IMR-90 (cell line): ENCODE data around the gene LGALS1. TPM values are rescaled to one million over a fixed set of nuclear protein-coding genes. Genes with fewer than 3 reads are reported as not detected.

Source experiments
- ATAC-seq: fragments of 200-7000 bp; cut with Tn5 transposase; 2 replicates; pipeline ENCODE4 v1.9.1; 2020; ENCODE audit warnings: low read depth, mild to moderate bottlenecking, moderate library complexity
- BruUV-seq: library from RNA; stranded (reverse); fragments of 400-500 nt; replicated peaks from 2 replicates; lab custom pipeline; 2021; lab: Mats Ljungman, UMichigan
- CTCF ChIA-PET: fragments of 300-600 bp; formaldehyde crosslinking; extraction: SDS; loops from one replicate; lab custom pipeline; 2021; ENCODE audit warnings: antibody characterized with exemption; lab: Yijun Ruan, JAX
- POLR2A ChIA-PET: fragments of 300-600 bp; sonication (Branson Sonifier 250); formaldehyde crosslinking; loops from one replicate; lab custom pipeline; 2022; ENCODE audit warnings: antibody characterized with exemption; ENCODE audit not compliant: unreplicated experiment; lab: Charles Lee
- DNase-seq: peaks from one replicate; pipeline ENCODE4 v3.0.0; 2013
- H2AFZ ChIP-seq: replicated peaks from 2 replicates; pipeline ENCODE3; 2013; ENCODE audit warnings: low read length, mild to moderate bottlenecking; ENCODE audit not compliant: poor library complexity
- H2AK5ac ChIP-seq: 2 replicates; pipeline ENCODE4 v1.6.1; 2013; ENCODE audit warnings: low read depth, low read length, inconsistent platforms
- H2AK9ac ChIP-seq: replicated peaks from 2 replicates; pipeline ENCODE3; 2013; ENCODE audit warnings: mild to moderate bottlenecking, low read depth, low read length, moderate library complexity; ENCODE audit not compliant: poor library complexity
- H2BK120ac ChIP-seq: 2 replicates; pipeline ENCODE4 v1.6.1; 2013; ENCODE audit warnings: low read depth, low read length, inconsistent platforms
- H2BK15ac ChIP-seq: 3 replicates; pipeline ENCODE4 v1.6.1; 2013; ENCODE audit warnings: low read depth, low read length, inconsistent platforms
- H2BK20ac ChIP-seq: 2 replicates; pipeline ENCODE4 v1.6.1; 2013; ENCODE audit warnings: low read depth, mild to moderate bottlenecking, inconsistent platforms, low read length, moderate library complexity
- H2BK5ac ChIP-seq: 2 replicates; pipeline ENCODE4 v1.6.1; 2013; ENCODE audit warnings: mild to moderate bottlenecking, low read depth, low read length, inconsistent platforms; ENCODE audit not compliant: poor library complexity, severe bottlenecking
- H3K14ac ChIP-seq: replicated peaks from 2 replicates; pipeline ENCODE4 v1.6.1; 2013; ENCODE audit warnings: low read depth, low read length, inconsistent platforms
- H3K18ac ChIP-seq: 2 replicates; pipeline ENCODE4 v1.6.1; 2013; ENCODE audit warnings: low read depth, low read length, control low read depth
- H3K23ac ChIP-seq: 2 replicates; pipeline ENCODE4 v1.6.1; 2013; ENCODE audit warnings: low read depth, low read length, inconsistent platforms
- H3K27ac ChIP-seq: 2 replicates; pipeline ENCODE4 v1.5.1; 2013; ENCODE audit warnings: mild to moderate bottlenecking, control low read depth, low read length; ENCODE audit not compliant: insufficient read depth
- H3K27me3 ChIP-seq: 2 replicates; pipeline ENCODE4 v1.6.1; 2013; ENCODE audit warnings: low read length; ENCODE audit not compliant: control insufficient read depth, insufficient read depth
- H3K36me3 ChIP-seq: 2 replicates; pipeline ENCODE4 v1.6.1; 2013; ENCODE audit warnings: low read length, mixed read lengths; ENCODE audit not compliant: control insufficient read depth, insufficient read depth
- H3K4ac ChIP-seq: 2 replicates; pipeline ENCODE4 v1.6.1; 2013; ENCODE audit warnings: low read depth, low read length, inconsistent platforms
- H3K4me1 ChIP-seq: 2 replicates; pipeline ENCODE4 v1.6.1; 2013; ENCODE audit warnings: low read length, mixed read lengths; ENCODE audit not compliant: control insufficient read depth, insufficient read depth
- H3K4me2 ChIP-seq: 2 replicates; pipeline ENCODE4 v1.6.1; 2013; ENCODE audit warnings: low read depth, mild to moderate bottlenecking, control low read depth, low read length, moderate library complexity
- H3K4me3 ChIP-seq: 2 replicates; pipeline ENCODE4 v1.5.1; 2013; ENCODE audit warnings: low read depth, mild to moderate bottlenecking, control low read depth, low read length, moderate library complexity; ENCODE audit not compliant: insufficient read depth
- H3K56ac ChIP-seq: 2 replicates; pipeline ENCODE4 v1.6.1; 2013; ENCODE audit warnings: low read length, inconsistent platforms; ENCODE audit not compliant: insufficient read depth; ENCODE audit errors: extremely low read depth
- H3K79me1 ChIP-seq, 2 experiments: 2 replicates each; pipeline ENCODE4 v1.6.1; 2013; ENCODE audit warnings: low read length in 2 of 2, inconsistent platforms in 1 of 2, low read depth in 1 of 2
- H3K9ac ChIP-seq: 2 replicates; pipeline ENCODE4 v1.6.1; 2013; ENCODE audit warnings: low read depth, low read length, control low read depth
- H3K9me1 ChIP-seq: 2 replicates; pipeline ENCODE4 v1.6.1; 2013; ENCODE audit warnings: low read length, inconsistent platforms; ENCODE audit not compliant: insufficient read depth
- H3K9me3 ChIP-seq: 2 replicates; pipeline ENCODE4 v1.6.1; 2013; ENCODE audit warnings: low read length; ENCODE audit not compliant: control insufficient read depth, insufficient read depth
- H4K20me1 ChIP-seq: 2 replicates; pipeline ENCODE4 v1.6.1; 2013; ENCODE audit warnings: low read length, inconsistent platforms; ENCODE audit not compliant: insufficient read depth
- H4K5ac ChIP-seq: 2 replicates; pipeline ENCODE4 v1.6.1; 2013; ENCODE audit warnings: mild to moderate bottlenecking, low read depth, low read length, control low read depth
- H4K8ac ChIP-seq, 2 experiments: 2 replicates each; pipeline ENCODE4 v1.6.1; 2013; ENCODE audit warnings: low read depth in 2 of 2, low read length in 2 of 2, control low read depth in 1 of 2, inconsistent platforms in 1 of 2
- H4K91ac ChIP-seq: 2 replicates; pipeline ENCODE4 v1.6.1; 2013; ENCODE audit warnings: low read depth, low read length, inconsistent platforms; ENCODE audit not compliant: insufficient read depth
- CEBPB ChIP-seq: IDR thresholded peaks from 2 replicates; pipeline ENCODE4 v1.6.1; 2012; ENCODE audit warnings: low read depth, low read length, improper control_type of control experiment
- MAFK ChIP-seq: IDR thresholded peaks from 2 replicates; pipeline ENCODE4 v1.6.1; 2012; ENCODE audit warnings: low read depth, low read length, improper control_type of control experiment
- MAZ ChIP-seq: IDR thresholded peaks from 2 replicates; pipeline ENCODE4 v1.6.1; 2012; ENCODE audit warnings: low read depth, mild to moderate bottlenecking, low read length, improper control_type of control experiment, moderate library complexity, borderline replicate concordance
- MXI1 ChIP-seq: IDR thresholded peaks from 2 replicates; pipeline ENCODE4 v1.6.1; 2012; ENCODE audit warnings: low read depth, mild to moderate bottlenecking, low read length, moderate library complexity, borderline replicate concordance
- NFE2L2 ChIP-seq: fragments of 150-350 bp; IDR thresholded peaks from 2 replicates; pipeline ENCODE4 v1.6.1; 2016; ENCODE audit warnings: low read depth, mild to moderate bottlenecking, low read length
- RAD21 ChIP-seq: IDR thresholded peaks from 2 replicates; pipeline ENCODE4 v1.6.1; 2012; ENCODE audit warnings: low read length, improper control_type of control experiment
- RFX5 ChIP-seq: IDR thresholded peaks from 2 replicates; pipeline ENCODE4 v1.8.0; 2012; ENCODE audit warnings: low read depth, mild to moderate bottlenecking, low read length, moderate library complexity
- WGBS, 2 experiments: methylation state at CpG; one replicate each; pipeline versions ENCODE4 v1.1.5 to v1.1.7; 2013; ENCODE audit warnings: missing lambda C conversion rate in 2 of 2; ENCODE audit not compliant: insufficient read length in 1 of 2; ENCODE audit errors: extremely low coverage in 2 of 2; 5-methylcytosine and 5-hydroxymethylcytosine counted together
- dilution Hi-C: fragments of 300-500 bp; cut with HindIII; formaldehyde crosslinking; loops from one replicate; pipeline ENCODE4 v1.14.3; 2018; ENCODE audit warnings: low sequenced_read_pairs; ENCODE audit not compliant: unreplicated experiment
- in situ Hi-C: fragments of 300-500 bp; cut with MboI; formaldehyde crosslinking; loops from 3 replicates; pipeline ENCODE4 v1.14.3; 2019; ENCODE audit warnings: low sequenced_read_pairs, inconsistent platforms, mixed read lengths
- intact Hi-C: fragments of 100-400 bp; cut with micrococcal nuclease; formaldehyde crosslinking; loops from 2 replicates; pipeline ENCODE4 v1.10.0; 2022
- polyA plus RNA-seq, 3 experiments: library from polyadenylated mRNA; depleted of rRNA; stranded (reverse); fragments of >200 nt; gene quantifications; 2 replicates each; pipeline ENCODE4 v1.2.3, GENCODE V29; 2012; ENCODE audit warnings: low replicate concordance in 1 of 3
- total RNA-seq: library from RNA; depleted of rRNA; stranded (reverse); fragments of >200 nt; gene quantifications from 2 replicates; pipeline ENCODE4 v1.2.3, GENCODE V29; 2012
- TF ChIP-seq, protein P1 (sequence below): fragments of 150-350 bp; IDR thresholded peaks from 2 replicates; pipeline ENCODE4 v1.6.1; 2016; ENCODE audit warnings: low read depth, mild to moderate bottlenecking, low read length, moderate library complexity, borderline replicate concordance
- TF ChIP-seq, protein P2 (sequence below): conservative IDR thresholded peaks from 2 replicates; pipeline ENCODE4 v1.5.1; 2012; ENCODE audit warnings: mild to moderate bottlenecking, low read depth, low read length, improper control_type of control experiment

LGALS1 gene
- total and polyA plus RNA-seq, 2 of the 4 experiments (the other 2 are of a cell fraction), result 11,896 to 15,383 TPM

DNA sequence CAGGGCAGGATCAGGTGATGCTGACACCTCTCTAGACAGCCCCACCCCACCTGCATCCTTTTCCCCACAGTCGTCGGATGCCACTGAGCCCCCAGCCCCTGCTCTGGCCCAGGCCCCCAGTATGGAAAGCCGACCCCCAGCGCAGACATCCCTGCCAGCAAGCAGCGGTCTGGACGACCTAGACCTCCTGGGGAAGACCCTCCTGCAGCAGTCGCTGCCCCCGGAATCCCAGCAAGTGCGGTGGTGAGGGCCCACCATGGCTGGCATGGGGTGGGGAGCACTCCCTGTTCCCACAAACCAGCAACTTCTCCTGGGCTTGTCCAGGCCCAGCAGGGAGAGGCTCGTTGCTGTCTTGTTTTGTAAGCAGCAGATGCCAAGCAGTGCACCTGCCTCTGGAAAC, 45.5 kb upstream of the LGALS1 start:
- Histone ChIP-seq H2BK15ac (no peak overlapping the region), H3K14ac (no peak overlapping the region), H3K79me1 (peaks cover 0 to 13% of the 10 kb centered on the region in 2 experiments; a peak in 2 of 4 replicates), H2BK120ac (no peak overlapping the region), H3K18ac (no peak overlapping the region), H3K4me3 (no peak overlapping the region), H3K27me3 (no peaks in the 10 kb centered on the region), H2AK9ac (no peak overlapping the region), H4K91ac (no peak overlapping the region), H3K9me3 (no peaks in the 10 kb centered on the region), H2BK20ac (no peak overlapping the region), H2BK5ac (no peak overlapping the region), H3K23ac (no peak overlapping the region), H3K56ac (no peak overlapping the region), H3K27ac (no peak overlapping the region), H3K4ac (no peak overlapping the region), H4K5ac (no peak overlapping the region), H3K9me1 (peaks cover 14% of the 10 kb centered on the region), H3K36me3 (peaks cover 41% of the 10 kb centered on the region; the same call in 1 of the 2 replicates), H3K9ac (no peak overlapping the region), H4K20me1 (no peaks in the 10 kb centered on the region; the same call in 1 of the 2 replicates), H3K4me1 (peaks cover 22% of the 10 kb centered on the region), H4K8ac (no peak overlapping the region), H2AFZ (no peak overlapping the region), H2AK5ac (no peak overlapping the region), H3K4me2 (no peak overlapping the region)
- dilution Hi-C loops (no loop called here), intact Hi-C loops (no loop called here), in situ Hi-C loops (no loop called here)
- TF ChIP-seq MXI1 (no peak), CEBPB (no peak), NFE2L2 (no peak), RFX5 (no peak), RAD21 (no peak), MAFK (no peak), MAZ (no peak)
- TF ChIP-seq, protein P1, sequence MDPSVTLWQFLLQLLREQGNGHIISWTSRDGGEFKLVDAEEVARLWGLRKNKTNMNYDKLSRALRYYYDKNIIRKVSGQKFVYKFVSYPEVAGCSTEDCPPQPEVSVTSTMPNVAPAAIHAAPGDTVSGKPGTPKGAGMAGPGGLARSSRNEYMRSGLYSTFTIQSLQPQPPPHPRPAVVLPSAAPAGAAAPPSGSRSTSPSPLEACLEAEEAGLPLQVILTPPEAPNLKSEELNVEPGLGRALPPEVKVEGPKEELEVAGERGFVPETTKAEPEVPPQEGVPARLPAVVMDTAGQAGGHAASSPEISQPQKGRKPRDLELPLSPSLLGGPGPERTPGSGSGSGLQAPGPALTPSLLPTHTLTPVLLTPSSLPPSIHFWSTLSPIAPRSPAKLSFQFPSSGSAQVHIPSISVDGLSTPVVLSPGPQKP, result no peak
- TF ChIP-seq, protein P2, sequence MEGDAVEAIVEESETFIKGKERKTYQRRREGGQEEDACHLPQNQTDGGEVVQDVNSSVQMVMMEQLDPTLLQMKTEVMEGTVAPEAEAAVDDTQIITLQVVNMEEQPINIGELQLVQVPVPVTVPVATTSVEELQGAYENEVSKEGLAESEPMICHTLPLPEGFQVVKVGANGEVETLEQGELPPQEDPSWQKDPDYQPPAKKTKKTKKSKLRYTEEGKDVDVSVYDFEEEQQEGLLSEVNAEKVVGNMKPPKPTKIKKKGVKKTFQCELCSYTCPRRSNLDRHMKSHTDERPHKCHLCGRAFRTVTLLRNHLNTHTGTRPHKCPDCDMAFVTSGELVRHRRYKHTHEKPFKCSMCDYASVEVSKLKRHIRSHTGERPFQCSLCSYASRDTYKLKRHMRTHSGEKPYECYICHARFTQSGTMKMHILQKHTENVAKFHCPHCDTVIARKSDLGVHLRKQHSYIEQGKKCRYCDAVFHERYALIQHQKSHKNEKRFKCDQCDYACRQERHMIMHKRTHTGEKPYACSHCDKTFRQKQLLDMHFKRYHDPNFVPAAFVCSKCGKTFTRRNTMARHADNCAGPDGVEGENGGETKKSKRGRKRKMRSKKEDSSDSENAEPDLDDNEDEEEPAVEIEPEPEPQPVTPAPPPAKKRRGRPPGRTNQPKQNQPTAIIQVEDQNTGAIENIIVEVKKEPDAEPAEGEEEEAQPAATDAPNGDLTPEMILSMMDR, result no peak
- ChIA-PET CTCF (no interaction called here), POLR2A (interaction anchor here (0.7 kb wide), 1 partner anchor 111 kb away, joined by 3 read pairs; no protein-coding TSS in a partner anchor)
- ATAC-seq (no peak), DNase-seq (no peak)
- no CpG with 5 or more reads among the region's 10 CpGs for WGBS, 2 experiments
- no TSS peak for BruUV-seq
